HUES6 (cell line): ENCODE data around the gene KIF2C.

Source experiments
- H3K27ac ChIP-seq: 2 replicates; pipeline ENCODE4 v1.7.0; 2013; ENCODE audit warnings: low read depth, mild to moderate bottlenecking, low read length, inconsistent platforms
- H3K27me3 ChIP-seq: 2 replicates; pipeline ENCODE4 v1.6.1; 2013; ENCODE audit warnings: low read length; ENCODE audit not compliant: control insufficient read depth, insufficient read depth
- H3K36me3 ChIP-seq: 2 replicates; pipeline ENCODE4 v1.6.1; 2013; ENCODE audit warnings: low read length; ENCODE audit not compliant: control insufficient read depth, insufficient read depth
- H3K4me1 ChIP-seq: 2 replicates; pipeline ENCODE4 v1.6.1; 2013; ENCODE audit warnings: low read length; ENCODE audit not compliant: control insufficient read depth, insufficient read depth
- H3K4me3 ChIP-seq: 2 replicates; pipeline ENCODE4 v1.5.1; 2013; ENCODE audit warnings: low read depth, low read length
- H3K9ac ChIP-seq: one replicate; pipeline ENCODE4 v1.6.1; 2013; ENCODE audit warnings: mild to moderate bottlenecking, low read length
- H3K9me3 ChIP-seq: 2 replicates; pipeline ENCODE4 v1.6.1; 2013; ENCODE audit warnings: low read depth, low read length; ENCODE audit not compliant: control insufficient read depth, insufficient read depth

The KIF2C gene

GRCh38 chr1:44705470-44705869 is 34.2 kb upstream of the KIF2C start:
- Histone ChIP-seq H3K27me3 (no peaks in the 10 kb centered on the region), H3K9me3 (peaks cover 13% of the 10 kb centered on the region; the same call in 1 of the 2 replicates), H3K9ac (no peak overlapping the region), H3K27ac (no peak overlapping the region), H3K4me3 (no peak overlapping the region), H3K4me1 (peaks cover 7% of the 10 kb centered on the region; the same call in 1 of the 2 replicates), H3K36me3 (no peaks in the 10 kb centered on the region)

GRCh38 chr1:44705938-44706337 is 33.7 kb upstream of the KIF2C start:
- Histone ChIP-seq H3K4me1 (peaks cover 7% of the 10 kb centered on the region; the same call in 1 of the 2 replicates), H3K27ac (no peak overlapping the region), H3K4me3 (no peak overlapping the region), H3K36me3 (no peaks in the 10 kb centered on the region), H3K9me3 (peaks cover 13% of the 10 kb centered on the region; the same call in 1 of the 2 replicates), H3K9ac (no peak overlapping the region), H3K27me3 (no peaks in the 10 kb centered on the region)

GRCh38 chr1:44707112-44707881 is 32.3 kb upstream of the KIF2C start:
- Histone ChIP-seq H3K36me3 (no peaks in the 10 kb centered on the region), H3K9ac (no peak overlapping the region), H3K27ac (no peak overlapping the region), H3K27me3 (no peaks in the 10 kb centered on the region), H3K4me3 (no peak overlapping the region), H3K4me1 (peaks cover 7% of the 10 kb centered on the region; the same call in 1 of the 2 replicates), H3K9me3 (peaks cover 13% of the 10 kb centered on the region; the same call in 1 of the 2 replicates)

- H3K4me1 ChIP-seq, result peaks cover 7% of the 10 kb centered on the region; the same call in 1 of the 2 replicates
- no peaks in the 10 kb centered on the region for H3K27me3 ChIP-seq
- no peak overlapping the region for H3K27ac ChIP-seq
- H3K4me3 ChIP-seq, result no peak overlapping the region
- no peak overlapping the region for H3K9ac ChIP-seq
- H3K9me3 ChIP-seq, result peaks cover 13% of the 10 kb centered on the region; the same call in 1 of the 2 replicates
- no peaks in the 10 kb centered on the region for H3K36me3 ChIP-seq
Observed at GRCh38 chr1:44707959-44708831, 31.4 kb upstream of the KIF2C start.

GRCh38 chr1:44713321-44713781 is 26.3 kb upstream of the KIF2C start:
- Histone ChIP-seq H3K9me3 (peaks cover 10% of the 10 kb centered on the region; the same call in 1 of the 2 replicates), H3K4me3 (no peak overlapping the region), H3K27me3 (no peaks in the 10 kb centered on the region), H3K9ac (no peak overlapping the region), H3K27ac (no peak overlapping the region), H3K4me1 (peaks cover 3% of the 10 kb centered on the region; the same call in 1 of the 2 replicates), H3K36me3 (no peaks in the 10 kb centered on the region)

GRCh38 chr1:44714532-44714931 is 25.1 kb upstream of the KIF2C start:
- 0 out of 2 replicates have a peak, but pooled peaks cover 2% of the 10 kb centered on the region for H3K9me3 ChIP-seq
- no peaks in the 10 kb centered on the region for H3K27me3 ChIP-seq
- H3K9ac ChIP-seq, result no peak overlapping the region
- no peak overlapping the region for H3K4me3 ChIP-seq
- H3K4me1 ChIP-seq, result peaks cover 3% of the 10 kb centered on the region; the same call in 1 of the 2 replicates
- H3K27ac ChIP-seq, result no peak overlapping the region
- no peaks in the 10 kb centered on the region for H3K36me3 ChIP-seq

GRCh38 chr1:44714944-44715571 is 24.6 kb upstream of the KIF2C start:
- H3K4me3 ChIP-seq, result no peak overlapping the region
- H3K9ac ChIP-seq, result no peak overlapping the region
- no peaks in the 10 kb centered on the region for H3K27me3 ChIP-seq
- no peaks in the 10 kb centered on the region for H3K36me3 ChIP-seq
- H3K9me3 ChIP-seq, result no peaks in the 10 kb centered on the region
- no peak overlapping the region for H3K27ac ChIP-seq
- peaks cover 3% of the 10 kb centered on the region; the same call in 1 of the 2 replicates for H3K4me1 ChIP-seq

- Histone ChIP-seq H3K4me1 (peaks cover 3% of the 10 kb centered on the region; the same call in 1 of the 2 replicates), H3K27me3 (no peaks in the 10 kb centered on the region), H3K4me3 (no peak overlapping the region), H3K9ac (no peak overlapping the region), H3K36me3 (no peaks in the 10 kb centered on the region), H3K27ac (no peak overlapping the region), H3K9me3 (no peaks in the 10 kb centered on the region)
Observed at GRCh38 chr1:44717156-44717555, 22.5 kb upstream of the KIF2C start.

GRCh38 chr1:44717653-44718052 is 22.0 kb upstream of the KIF2C start:
- no peak overlapping the region for H3K27ac ChIP-seq
- no peak overlapping the region for H3K4me3 ChIP-seq
- no peaks in the 10 kb centered on the region for H3K9me3 ChIP-seq
- no peak overlapping the region for H3K9ac ChIP-seq
- peaks cover 3% of the 10 kb centered on the region; the same call in 1 of the 2 replicates for H3K4me1 ChIP-seq
- no peaks in the 10 kb centered on the region for H3K27me3 ChIP-seq
- no peaks in the 10 kb centered on the region for H3K36me3 ChIP-seq

GRCh38 chr1:44718091-44718490 is 21.5 kb upstream of the KIF2C start:
- Histone ChIP-seq H3K36me3 (no peaks in the 10 kb centered on the region), H3K4me3 (no peak overlapping the region), H3K9me3 (no peaks in the 10 kb centered on the region), H3K4me1 (peaks cover 3% of the 10 kb centered on the region; the same call in 1 of the 2 replicates), H3K27ac (no peak overlapping the region), H3K27me3 (no peaks in the 10 kb centered on the region), H3K9ac (no peak overlapping the region)
